ENCODE measurements around the gene LKAAEAR1. TPM values are rescaled to one million over a fixed set of nuclear protein-coding genes. Genes with fewer than 3 reads are reported as not detected.

The LKAAEAR1 gene
- total and polyA plus RNA-seq, 2 of the 13 experiments (the other 11 are each of a cell fraction or from before 2014, with no cell fraction given), result not detected

- TF ChIP-seq ATF5 (CRISPR knock-in tag; IDR thresholded peaks at IDR 0.05; ENCODE audit: low read depth) (0 out of 2 replicates have a peak, but pooled peaks have one; percentile 71), ZNF598 (CRISPR knock-in tag; IDR thresholded peaks at IDR 0.05; ENCODE audit: borderline replicate concordance) (peak; percentile 79; the same call in 1 of the 2 replicates), ZNF670 (CRISPR knock-in tag; IDR thresholded peaks at IDR 0.05; ENCODE audit: borderline replicate concordance) (no peak), NR2F6 (IDR thresholded peaks at IDR 0.05) (peak; percentile 70), NR2F6 (CRISPR knock-in tag; IDR thresholded peaks at IDR 0.05) (peak; percentile 67), ZSCAN29 (CRISPR knock-in tag; conservative IDR thresholded peaks at IDR 0.05) (peak; percentile 93), SKIL (CRISPR knock-in tag; IDR thresholded peaks at IDR 0.05; ENCODE audit: borderline replicate concordance) (peak; percentile 56; the same call in 1 of the 2 replicates), CREBL2 (CRISPR knock-in tag; IDR thresholded peaks at IDR 0.05; ENCODE audit: borderline replicate concordance) (peak; percentile 73; the same call in 1 of the 2 replicates), NFYC (CRISPR knock-in tag; IDR thresholded peaks at IDR 0.05) (no peak), ZEB1 (IDR thresholded peaks at IDR 0.05; ENCODE audit: insufficient replicate concordance, low read depth) (no peak), RERE (CRISPR knock-in tag; IDR thresholded peaks at IDR 0.05; ENCODE audit: low read depth) (no peak), ZBTB49 (CRISPR knock-in tag; IDR thresholded peaks at IDR 0.05; ENCODE audit: borderline replicate concordance) (no peak), NFYB (CRISPR knock-in tag; IDR thresholded peaks at IDR 0.05) (no peak), ARHGAP35 (CRISPR knock-in tag; IDR thresholded peaks at IDR 0.05; ENCODE audit: borderline replicate concordance) (peak; percentile 26; the same call in 1 of the 2 replicates), NFRKB (IDR thresholded peaks at IDR 0.05) (no peak), ZNF430 (CRISPR knock-in tag; IDR thresholded peaks at IDR 0.05) (peak; percentile 93)
These were observed 18.9 kb downstream of the LKAAEAR1 start (continued) for GRCh38 chr20:64065062-64065973.

Data from HepG2 (cell line).